Hematopoietic multipotent progenitor cell treated with erythropoietin and hydrocortisone succinate and interleukin-3 and kit ligand, for 4 days (in vitro differentiated cells): ENCODE data around the gene DENND5A.
A peak's percentile ranks its signal among the peaks of the same experiment; 100 is the strongest.

Experiments used
- DNase-seq: peaks from one replicate; pipeline ENCODE4 v3.0.0-alpha.2; 2015

The DENND5A gene

GRCh38 chr11:9170450-9170849, 94.7 kb downstream of the DENND5A start:
- no peak for DNase-seq

- DNase-seq = peak; percentile 19
These were observed 95.4 kb downstream of the DENND5A start for GRCh38 chr11:9169595-9170295.

- peak; percentile 32 for DNase-seq
These were observed 103.2 kb downstream of the DENND5A start for GRCh38 chr11:9161991-9162390.

- peak; percentile 60 for DNase-seq
These were observed 105.0 kb downstream of the DENND5A start for GRCh38 chr11:9160166-9160565.

- DNase-seq = peak; percentile 8
These were observed 106.2 kb downstream of the DENND5A start for GRCh38 chr11:9158898-9159391.

DNA sequence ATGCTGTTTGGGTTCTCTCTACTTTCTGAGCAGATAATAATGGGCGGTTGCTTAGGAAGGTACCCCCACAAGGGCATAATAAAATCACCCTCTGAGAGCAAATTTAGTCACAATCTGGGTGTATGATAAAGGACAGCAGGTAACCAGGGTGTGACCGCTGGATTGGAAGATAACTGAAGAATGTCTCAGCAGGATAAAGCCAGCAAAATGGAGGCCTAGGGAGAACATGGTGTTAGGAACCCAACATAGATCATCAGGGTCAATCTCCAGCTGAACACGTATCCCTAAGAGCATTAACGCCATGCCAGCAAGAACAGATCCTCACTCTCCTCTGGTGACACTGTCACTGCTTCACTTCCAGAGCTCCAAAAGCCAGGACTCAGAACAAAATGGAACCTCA, 109.2 kb downstream of the DENND5A start:
- DNase-seq = no peak

- DNase-seq = no peak
These were observed 111.5 kb downstream of the DENND5A start for GRCh38 chr11:9153651-9154050.

GRCh38 chr11:9151631-9152030, 113.5 kb downstream of the DENND5A start:
- DNase-seq = no peak

DNA sequence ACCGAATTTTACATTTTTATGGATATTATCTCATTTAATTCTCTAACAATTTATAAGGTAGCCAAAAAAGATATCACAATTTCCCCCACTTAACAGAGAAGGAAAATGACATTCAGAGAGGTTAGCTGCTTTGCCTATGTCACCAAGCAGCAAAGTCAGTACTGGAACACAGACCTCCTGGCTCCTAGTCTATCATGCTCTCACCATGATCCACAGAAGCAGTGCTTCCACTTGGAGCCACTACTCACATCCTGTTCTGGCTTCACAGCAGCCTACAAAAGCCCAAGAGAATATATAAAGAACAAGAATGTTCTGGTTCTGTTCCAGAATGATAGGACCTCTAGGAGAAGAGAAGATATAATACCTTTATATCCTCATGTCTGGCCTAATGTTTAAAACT, 114.2 kb downstream of the DENND5A start:
- no peak for DNase-seq

DNA sequence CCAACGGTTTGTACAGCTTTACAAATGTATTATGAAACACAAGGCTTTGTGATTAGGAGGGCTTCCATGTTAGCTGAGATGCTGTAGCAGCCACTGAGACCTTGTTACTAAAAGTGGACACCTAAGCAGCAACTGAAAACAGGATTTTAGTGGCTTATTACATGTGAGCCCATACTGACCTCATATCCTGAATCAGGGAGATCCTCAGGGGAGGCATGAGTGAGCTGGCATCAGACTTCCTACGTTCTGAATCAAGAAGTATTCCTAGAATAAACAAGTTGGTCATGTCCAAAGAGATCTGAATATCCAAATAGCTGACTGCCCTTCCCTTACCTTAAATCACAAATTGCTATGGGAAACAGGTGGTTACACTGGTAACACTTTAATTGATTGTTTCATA, 114.6 kb downstream of the DENND5A start:
- DNase-seq = no peak

DNA sequence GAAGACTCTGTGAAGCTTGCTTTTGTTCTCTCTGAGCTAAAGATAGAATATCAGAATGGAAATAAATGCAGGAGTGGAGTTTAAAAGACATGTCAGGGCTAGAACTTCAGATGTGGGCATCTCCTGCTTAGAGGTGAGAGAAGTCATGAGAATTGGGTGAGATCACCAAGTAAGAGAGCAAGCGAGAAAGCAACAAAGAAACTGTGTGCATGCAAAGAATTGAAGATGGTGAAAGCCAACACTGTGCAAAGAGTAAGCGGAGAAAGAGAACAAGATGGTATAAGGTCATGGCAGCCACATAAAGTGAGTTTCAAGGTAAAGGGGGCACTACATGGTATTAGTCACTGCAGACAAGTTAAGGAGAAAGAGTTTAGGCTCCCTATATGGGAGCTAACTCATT, 116.4 kb downstream of the DENND5A start:
- no peak for DNase-seq

DNA sequence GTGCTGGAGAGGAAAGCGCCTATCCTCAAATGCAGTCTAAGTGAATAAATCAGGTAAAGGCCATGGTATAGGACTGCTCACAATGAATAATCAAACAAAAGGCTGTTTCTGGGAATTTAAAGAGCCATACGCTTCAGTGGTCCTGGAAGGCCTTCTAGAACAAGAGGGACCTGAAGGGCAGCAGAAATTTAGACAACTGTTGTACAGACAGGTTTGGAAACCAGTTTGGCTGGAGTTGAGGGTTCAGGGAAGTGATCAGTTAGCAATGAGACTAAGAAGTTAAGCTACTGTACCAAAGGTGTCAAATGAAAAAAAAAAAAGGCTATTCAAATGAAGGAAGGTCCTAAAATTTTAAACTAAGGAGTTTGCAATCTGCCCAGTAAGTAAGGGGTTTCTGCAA, 117.1 kb downstream of the DENND5A start:
- no peak for DNase-seq

DNA sequence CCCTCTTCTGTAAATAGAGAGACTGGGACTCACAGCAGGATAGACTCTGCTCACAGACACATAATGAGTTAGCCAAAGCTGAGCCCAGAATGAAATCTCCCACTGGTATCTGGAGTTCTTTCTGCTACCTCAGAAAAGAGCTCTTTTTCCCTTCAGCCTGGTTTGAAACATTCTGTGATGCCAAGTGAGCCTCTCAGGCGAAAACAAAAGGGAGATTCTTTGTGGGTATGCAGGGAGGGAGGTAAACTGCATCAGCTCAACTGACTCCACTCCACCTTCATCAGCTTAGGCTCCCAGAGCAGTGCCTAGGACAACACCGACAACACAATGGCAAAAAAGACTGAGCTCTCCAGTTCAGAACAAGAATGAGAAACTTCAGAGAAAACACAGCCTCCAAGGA, 118.7 kb downstream of the DENND5A start:
- no peak for DNase-seq

- no peak for DNase-seq
These were observed 119.9 kb downstream of the DENND5A start for GRCh38 chr11:9145283-9145682.

GRCh38 chr11:9144828-9145227, 120.3 kb downstream of the DENND5A start:
- no peak for DNase-seq

DNA sequence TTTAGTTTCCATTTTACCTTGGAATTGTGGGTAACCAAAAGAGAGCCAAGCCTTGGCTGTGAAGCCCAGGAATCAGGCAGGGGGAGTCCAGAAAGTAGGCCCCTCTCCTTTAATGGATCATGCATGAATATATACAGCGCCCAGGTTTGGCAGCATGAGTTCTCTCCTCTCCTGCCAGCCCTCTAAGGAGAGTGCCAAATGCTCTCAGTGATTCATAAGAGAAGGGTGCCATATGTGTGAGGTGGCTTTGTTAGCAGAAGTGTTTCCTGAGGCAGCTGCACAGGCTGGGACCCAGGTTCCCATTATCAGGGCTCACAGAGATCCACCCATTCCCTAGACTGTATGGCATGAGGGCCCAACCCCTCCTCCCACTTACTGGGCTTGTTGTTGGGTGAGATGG, 121.4 kb downstream of the DENND5A start:
- no peak for DNase-seq

- DNase-seq = no peak
These were observed 122.4 kb downstream of the DENND5A start for GRCh38 chr11:9142732-9143131.

DNA sequence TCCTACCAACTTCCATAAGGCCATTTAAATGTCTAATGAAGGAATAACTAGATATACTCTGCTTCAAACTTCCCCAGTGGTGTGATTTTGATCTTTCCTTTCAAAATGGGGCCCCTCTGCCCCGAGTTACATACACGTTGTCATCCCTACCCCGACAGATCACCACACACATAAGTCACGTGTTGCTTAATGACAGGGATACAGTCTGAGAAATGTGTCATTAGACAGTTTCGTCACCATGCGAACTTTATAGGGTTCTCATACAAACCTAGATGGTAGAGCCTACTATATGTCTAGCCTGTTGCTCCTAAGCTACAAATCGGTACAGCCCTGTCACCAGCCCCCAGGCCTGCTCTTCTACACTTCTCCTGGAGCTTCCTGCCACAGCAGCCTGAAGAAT, 124.0 kb downstream of the DENND5A start:
- no peak for DNase-seq

DNA sequence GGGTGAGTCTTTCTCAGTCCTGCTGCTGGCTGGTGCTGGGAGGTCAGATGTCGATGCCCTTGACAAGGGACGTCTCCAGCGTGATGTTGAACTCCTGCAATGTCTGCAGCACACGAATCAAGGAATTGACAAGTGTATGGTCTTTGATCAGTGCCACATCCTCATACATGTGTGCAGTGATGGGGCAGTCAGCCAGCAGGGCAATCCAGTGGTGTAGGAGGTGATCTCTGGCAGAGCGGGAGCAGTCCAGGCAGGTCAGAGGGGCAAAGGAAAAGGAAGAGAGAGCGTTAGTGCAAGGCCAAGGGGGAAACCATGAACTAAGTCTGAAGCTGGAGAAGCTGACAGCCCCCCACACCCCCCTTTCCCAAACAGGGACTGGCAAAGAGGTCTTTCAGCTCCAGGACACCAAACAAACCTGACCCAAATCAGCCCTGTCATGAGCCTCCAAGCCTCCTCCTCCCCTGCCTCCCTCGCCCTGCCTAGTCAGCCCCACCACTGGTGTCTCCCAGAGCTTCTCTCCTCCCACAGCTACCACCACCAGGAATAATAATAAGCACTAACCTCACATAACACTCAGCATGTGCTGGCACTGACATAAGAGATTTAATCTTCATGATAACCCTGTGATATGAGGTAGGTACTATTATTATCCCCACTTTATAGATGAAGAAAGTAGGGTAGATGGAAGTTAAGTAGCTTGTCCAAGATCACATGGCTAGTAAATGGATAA, 125.4 kb downstream of the DENND5A start:
- no peak for DNase-seq

DNA sequence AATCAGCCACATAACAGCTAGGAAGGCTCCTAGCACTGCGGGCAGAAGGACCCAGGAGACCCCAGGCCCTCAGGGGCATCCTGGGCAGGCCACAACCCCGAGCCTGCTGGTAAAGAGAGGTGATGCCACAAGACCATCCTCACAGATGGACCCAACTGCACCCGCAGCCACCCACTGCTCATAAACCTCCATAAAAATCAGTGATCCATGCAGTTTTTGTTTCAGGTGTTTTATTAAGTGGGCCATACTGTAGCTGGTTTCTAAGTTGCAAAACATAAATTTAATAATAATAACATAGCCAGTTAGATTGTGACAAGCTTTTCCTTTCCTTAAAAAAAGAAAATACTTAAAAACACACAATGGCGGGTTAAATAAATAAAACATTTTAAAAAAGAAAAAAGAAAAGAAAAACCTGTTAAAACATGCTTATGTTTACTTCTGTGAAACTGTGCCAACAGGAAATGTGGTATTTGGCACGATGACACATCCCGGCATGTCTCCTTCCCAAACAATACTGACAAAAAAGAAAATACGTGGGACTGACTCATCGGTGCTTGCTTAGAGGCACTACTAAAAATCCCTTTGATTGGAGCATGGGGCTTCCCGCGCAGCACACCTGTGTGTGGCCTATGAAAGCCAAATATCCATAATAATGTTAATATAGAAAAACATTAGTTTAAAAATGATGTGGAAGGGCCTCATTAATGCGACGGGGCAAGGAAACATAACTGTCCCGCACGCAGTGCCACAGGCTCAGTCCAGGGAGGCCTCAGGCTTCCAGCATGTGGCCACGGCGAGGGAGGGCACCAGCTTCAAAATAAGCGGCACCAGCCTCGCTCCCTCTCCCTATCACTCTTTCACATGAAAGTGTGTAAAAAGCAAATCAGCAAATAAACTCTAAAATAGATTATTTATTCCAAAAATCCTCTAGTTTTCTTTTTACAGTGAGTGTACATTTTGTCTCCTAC, 126.3 kb downstream of the DENND5A start:
- no peak for DNase-seq

GRCh38 chr11:9138133-9138453, 127.1 kb downstream of the DENND5A start:
- no peak for DNase-seq

- peak; percentile 84 for DNase-seq
These were observed 127.6 kb downstream of the DENND5A start for GRCh38 chr11:9137293-9138132.

DNA sequence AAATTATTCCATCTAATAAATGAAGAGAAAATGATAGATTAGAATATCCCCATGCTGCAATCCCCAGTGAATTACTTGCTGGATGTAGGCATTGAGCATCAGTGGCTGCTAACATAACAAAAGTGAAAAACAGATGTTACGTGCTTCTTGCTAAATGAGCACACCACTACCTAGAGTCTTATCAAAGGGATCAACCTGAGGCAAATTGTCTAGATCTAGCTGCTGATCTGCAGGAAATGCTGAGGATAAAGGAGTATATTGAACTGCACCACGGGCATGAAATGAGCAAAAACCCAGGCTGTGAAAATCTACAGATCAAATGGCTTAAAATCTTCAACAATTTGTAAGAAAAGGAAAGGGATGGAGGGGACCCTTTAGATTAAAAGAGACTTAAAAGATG, 128.4 kb downstream of the DENND5A start:
- DNase-seq = no peak
